ENCODE data around the gene CEND1. TPM values are rescaled to one million over a fixed set of nuclear protein-coding genes. Genes with fewer than 3 reads are reported as not detected.
A peak's percentile ranks its signal among the peaks of the same experiment; 100 is the strongest.

Gene CEND1
- total RNA-seq, 1 experiment from 2014 or later = 0.81 TPM

- H4K20me1 ChIP-seq (ENCODE audit: control insufficient read depth, insufficient read depth, insufficient read length) = no peaks in the 10 kb centered on the region
- no peaks in the 10 kb centered on the region for H3K79me1 ChIP-seq (ENCODE audit: insufficient read depth, low read depth, low read length, poor library complexity, severe bottlenecking)
- H3K56ac ChIP-seq (ENCODE audit: insufficient read length, low read depth, low read length) = no peak overlapping the region
- no peak overlapping the region for H2AFZ ChIP-seq (ENCODE audit: low read length)
- Mint-ChIP-seq H3K4me1 (peaks cover 7 to 11% of the 10 kb centered on the region in 2 experiments), H3K9me3 (no peaks in the 10 kb centered on the region), H3K27ac (peak overlapping the region in 1 of 3 experiments; percentile 35; a peak in 1 of 7 replicates), H3K4me3 (no peak overlapping the region), H3K27me3 (ENCODE audit: low read depth) (no peaks in the 10 kb centered on the region), H3K36me3 (ENCODE audit: insufficient read depth in 1 of 3, low read depth in 3 of 3) (peaks cover under 1 to 8% (median 8%) of the 10 kb centered on the region in 3 experiments; a peak in 5 of 7 replicates)
- DNase-seq = no peak
- no peak overlapping the region for H4K91ac ChIP-seq (ENCODE audit: insufficient read length, low read depth, low read length)
- H3T11ph ChIP-seq (ENCODE audit: low read length) = no peak overlapping the region
- H3K4me2 ChIP-seq (ENCODE audit: insufficient read depth, insufficient read length, low read length) = no peak overlapping the region
- H2BK12ac ChIP-seq (ENCODE audit: insufficient read length, low read depth, low read length) = no peak overlapping the region
- peaks cover 7% of the 10 kb centered on the region for H3K23me2 ChIP-seq (ENCODE audit: insufficient read length, low read depth, low read length, poor library complexity, severe bottlenecking)
- H3K14ac ChIP-seq (ENCODE audit: insufficient read depth, low read length) = no peak overlapping the region
- no peaks in the 10 kb centered on the region for H3K79me2 ChIP-seq (ENCODE audit: insufficient read depth, low read length)
- H3K4me1 ChIP-seq (ENCODE audit: insufficient read depth, low read length) = no peaks in the 10 kb centered on the region
- H2BK20ac ChIP-seq (ENCODE audit: low read depth, low read length, poor library complexity, severe bottlenecking) = no peak overlapping the region
- no peak overlapping the region for H2BK5ac ChIP-seq (ENCODE audit: insufficient read length, low read length)
- no peak overlapping the region for H2BK120ac ChIP-seq (ENCODE audit: low read depth, low read length, poor library complexity, severe bottlenecking)
- H4K5ac ChIP-seq (ENCODE audit: insufficient read length, low read depth, low read length) = no peak overlapping the region
- no peak overlapping the region for H3K4ac ChIP-seq (ENCODE audit: low read depth, low read length)
- H3K9me3 ChIP-seq (ENCODE audit: control insufficient read depth, low read depth, low read length) = no peaks in the 10 kb centered on the region
- H4K8ac ChIP-seq (replicated peaks; ENCODE audit: insufficient read length, low read depth, low read length) = no peak overlapping the region
- no peak for TF ChIP-seq CTCF (conservative IDR thresholded peaks at IDR 0.05)
- WGBS (ENCODE audit: extremely low coverage, insufficient read length, low lambda C conversion rate) = no CpG with 5 or more reads among the region's 28 CpGs
- no peak overlapping the region for H3K18ac ChIP-seq (ENCODE audit: insufficient read length, low read depth, low read length)
- no peak overlapping the region for H3K27ac ChIP-seq (ENCODE audit: insufficient read length, low read depth, low read length)
- H3K27me3 ChIP-seq (ENCODE audit: insufficient read depth, low read length) = no peaks in the 10 kb centered on the region
- no peak overlapping the region for H2AK5ac ChIP-seq (ENCODE audit: insufficient read length, low read length)
- H2BK15ac ChIP-seq (ENCODE audit: low read depth, low read length) = no peak overlapping the region
- H3K23ac ChIP-seq (ENCODE audit: insufficient read length, low read depth, low read length) = no peak overlapping the region
- no peak overlapping the region for H3K9ac ChIP-seq (ENCODE audit: extremely low read depth, insufficient read length, low read length)
Observed at GRCh38 chr11:802693-803466, 13.0 kb upstream of the CEND1 start.

Measured in H9 (cell line).